Measurements from ENCODE around the gene COASY. TPM values are rescaled to one million over a fixed set of nuclear protein-coding genes. Genes with fewer than 3 reads are reported as not detected.

COASY gene
- total RNA-seq, 2 donors from 2014 or later: 52.6 to 80.5 TPM

- WGBS: 59% methylated on average over 12 of the region's 12 CpGs
- no peaks in the 10 kb centered on the region for H3K9me3 ChIP-seq
- H3K27me3 ChIP-seq (replicated peaks; ENCODE audit: insufficient read depth): no peaks in the 10 kb centered on the region
- intact Hi-C loops (cut with DNase I): no loop called here
- H3K27ac ChIP-seq: peak overlapping the region in 1 of 2 donors; percentile 50
- peak; percentile 42 for DNase-seq (ENCODE audit: low spot score)
- H3K4me1 ChIP-seq (replicated peaks): peaks cover 9% of the 10 kb centered on the region
- peaks cover 0 to 8% of the 10 kb centered on the region in 2 donors for H3K36me3 ChIP-seq
- TF ChIP-seq POLR2A (IDR thresholded peaks at IDR 0.05): no peak
- no peak for TF ChIP-seq CTCF (IDR thresholded peaks at IDR 0.05)
- TF ChIP-seq POLR2AphosphoS5 (IDR thresholded peaks at IDR 0.05): no peak
- no peak overlapping the region for H3K4me3 ChIP-seq
These were observed 9.7 kb downstream of the COASY start for GRCh38 chr17:42571435-42572225.

- Histone ChIP-seq H3K27ac (no peak overlapping the region), H3K36me3 (peaks cover 0 to 8% of the 10 kb centered on the region in 2 donors), H3K27me3 (replicated peaks; ENCODE audit: insufficient read depth) (no peaks in the 10 kb centered on the region), H3K9me3 (no peaks in the 10 kb centered on the region), H3K4me3 (no peak overlapping the region), H3K4me1 (replicated peaks) (peaks cover 7% of the 10 kb centered on the region)
- no peak for TF ChIP-seq POLR2A (IDR thresholded peaks at IDR 0.05)
- TF ChIP-seq CTCF (IDR thresholded peaks at IDR 0.05): no peak
- TF ChIP-seq POLR2AphosphoS5 (IDR thresholded peaks at IDR 0.05): no peak
- intact Hi-C loops (cut with DNase I): no loop called here
- 85% methylated on average over 4 of the region's 4 CpGs for WGBS
- no peak for DNase-seq (ENCODE audit: low spot score)
These were observed 11.1 kb downstream of the COASY start for GRCh38 chr17:42573095-42573494.

GRCh38 chr17:42574463-42574862, 12.5 kb downstream of the COASY start:
- Histone ChIP-seq H3K4me3 (no peak overlapping the region), H3K4me1 (replicated peaks) (peaks cover 7% of the 10 kb centered on the region), H3K27me3 (replicated peaks; ENCODE audit: insufficient read depth) (no peaks in the 10 kb centered on the region), H3K9me3 (no peaks in the 10 kb centered on the region), H3K36me3 (peaks cover 0 to 8% of the 10 kb centered on the region in 2 donors), H3K27ac (no peak overlapping the region)
- intact Hi-C loops (cut with DNase I): no loop called here
- DNase-seq (ENCODE audit: low spot score): no peak
- TF ChIP-seq CTCF (IDR thresholded peaks at IDR 0.05) (no peak), POLR2A (IDR thresholded peaks at IDR 0.05) (no peak), POLR2AphosphoS5 (IDR thresholded peaks at IDR 0.05) (no peak)
- WGBS: 88% methylated on average over 3 of the region's 3 CpGs

GRCh38 chr17:42577140-42577531, 15.2 kb downstream of the COASY start:
- intact Hi-C loops (cut with DNase I): no loop called here
- peak overlapping the region; percentile 54 to 58 for H3K4me3 ChIP-seq
- peaks cover 9 to 15% of the 10 kb centered on the region in 2 donors for H3K36me3 ChIP-seq
- peak overlapping the region; percentile 83 to 86 for H3K27ac ChIP-seq
- H3K4me1 ChIP-seq (replicated peaks): peaks cover 7% of the 10 kb centered on the region
- 2% methylated on average over 18 of the region's 18 CpGs for WGBS
- no peak for DNase-seq (ENCODE audit: low spot score)
- H3K9me3 ChIP-seq: no peaks in the 10 kb centered on the region
- TF ChIP-seq CTCF (IDR thresholded peaks at IDR 0.05) (no peak), POLR2A (IDR thresholded peaks at IDR 0.05) (no peak), POLR2AphosphoS5 (IDR thresholded peaks at IDR 0.05) (no peak)
- no peaks in the 10 kb centered on the region for H3K27me3 ChIP-seq (replicated peaks; ENCODE audit: insufficient read depth)

Data from prostate gland (tissue), 2 donors.